ENCODE data around the gene CCNDBP1. TPM values are rescaled to one million over a fixed set of nuclear protein-coding genes. Genes with fewer than 3 reads are reported as not detected.
A peak's percentile ranks its signal among the peaks of the same experiment; 100 is the strongest.
"Not testable (repeated sequence)": the region's sequence is repeated elsewhere in the genome, so short reads cannot be mapped to it uniquely, and the experiment has no call there.

The CCNDBP1 gene
- total RNA-seq, 1 donor from 2014 or later = 67.2 TPM

GRCh38 chr15:43168192-43169107 is 16.8 kb upstream of the CCNDBP1 start:
- DNase-seq = no peak
- CTCF ChIA-PET = no interaction called here
- POLR2A ChIA-PET = no interaction called here
- ATAC-seq (ENCODE audit: low read depth) = no peak
- Mint-ChIP-seq H3K9me3 (no peaks in the 10 kb centered on the region), H3K4me1 (no peaks in the 10 kb centered on the region), H3K36me3 (ENCODE audit: low read depth) (peaks cover 69% of the 10 kb centered on the region), H3K4me3 (no peak overlapping the region), H3K27me3 (no peaks in the 10 kb centered on the region), H3K27ac (no peak overlapping the region)
- intact Hi-C loops (cut with micrococcal nuclease) = no loop called here
- TF ChIP-seq CTCF (IDR thresholded peaks at IDR 0.05) = no peak

GRCh38 chr15:43169888-43170287 is 15.3 kb upstream of the CCNDBP1 start:
- Mint-ChIP-seq H3K36me3 (ENCODE audit: low read depth) (peaks cover 67% of the 10 kb centered on the region), H3K27me3 (no peaks in the 10 kb centered on the region), H3K4me1 (no peaks in the 10 kb centered on the region), H3K9me3 (no peaks in the 10 kb centered on the region), H3K4me3 (no peak overlapping the region), H3K27ac (no peak overlapping the region)
- TF ChIP-seq CTCF (IDR thresholded peaks at IDR 0.05) = no peak
- DNase-seq (no peak), ATAC-seq (ENCODE audit: low read depth) (no peak)
- CTCF ChIA-PET = no interaction called here
- intact Hi-C loops (cut with micrococcal nuclease) = no loop called here
- POLR2A ChIA-PET = no interaction called here

DNA sequence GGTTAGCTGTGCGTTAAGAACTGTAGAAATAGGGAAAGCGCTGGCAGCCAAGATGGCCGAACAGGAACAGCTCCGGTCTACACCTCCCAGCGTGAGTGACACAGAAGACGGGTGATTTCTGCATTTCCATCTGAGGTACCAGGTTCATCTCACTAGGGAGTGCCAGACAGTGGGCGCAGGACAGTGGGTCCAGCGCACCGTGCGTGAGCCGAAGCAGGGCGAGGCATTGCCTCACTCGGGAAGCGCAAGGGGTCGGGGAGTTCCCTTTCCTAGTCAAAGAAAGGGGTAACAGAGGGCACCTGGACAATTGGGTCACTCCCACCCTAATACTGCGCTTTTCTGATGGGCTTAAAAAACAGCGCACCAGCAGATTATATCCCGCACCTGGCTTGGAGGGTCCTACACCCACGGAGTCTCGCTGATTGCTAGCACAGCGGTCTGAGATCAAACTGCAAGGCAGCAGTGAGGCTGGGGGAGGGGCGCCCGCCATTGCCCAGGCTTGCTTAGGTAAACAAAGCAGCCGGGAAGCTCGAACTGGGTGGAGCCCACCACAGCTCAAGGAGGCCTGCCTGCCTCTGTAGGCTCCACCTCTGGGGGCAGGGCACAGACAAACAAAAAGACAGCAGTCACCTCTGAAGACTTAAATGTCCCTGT is 9.4 kb upstream of the CCNDBP1 start:
- H3K9me3 Mint-ChIP-seq; H3K27me3 Mint-ChIP-seq; intact Hi-C loops (cut with micrococcal nuclease); DNase-seq; H3K4me3 Mint-ChIP-seq; H3K4me1 Mint-ChIP-seq; H3K27ac Mint-ChIP-seq; ATAC-seq (ENCODE audit: low read depth); CTCF ChIA-PET: not testable (repeated sequence)
- POLR2A ChIA-PET = interaction anchor here (0.5 kb wide), 1 partner anchor 20 kb away, joined by 3 read pairs; no protein-coding TSS in a partner anchor
- peaks cover 59% of the 10 kb centered on the region for H3K36me3 Mint-ChIP-seq (ENCODE audit: low read depth)

DNA sequence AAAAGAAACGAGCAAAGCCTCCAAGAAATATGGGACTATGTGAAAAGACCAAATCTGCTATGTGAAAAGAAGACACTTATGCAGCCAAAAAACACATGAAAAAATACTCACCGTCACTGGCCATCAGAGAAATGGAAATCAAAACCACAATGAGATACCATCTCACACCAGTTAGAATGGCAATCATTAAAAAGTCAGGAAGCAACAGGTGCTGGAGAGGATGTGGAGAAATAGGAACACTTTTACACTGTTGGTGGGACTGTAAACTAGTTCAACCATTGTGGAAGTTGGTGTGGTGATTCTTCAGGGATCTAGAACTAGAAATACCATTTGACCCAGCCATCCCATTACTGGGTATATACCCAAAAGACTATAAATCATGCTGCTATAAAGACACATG is 8.1 kb upstream of the CCNDBP1 start:
- peaks cover 63% of the 10 kb centered on the region for H3K36me3 Mint-ChIP-seq (ENCODE audit: low read depth)
- H3K27ac Mint-ChIP-seq; ATAC-seq (ENCODE audit: low read depth); H3K4me1 Mint-ChIP-seq; DNase-seq; CTCF ChIA-PET; H3K4me3 Mint-ChIP-seq; POLR2A ChIA-PET; H3K9me3 Mint-ChIP-seq; H3K27me3 Mint-ChIP-seq; intact Hi-C loops (cut with micrococcal nuclease): not testable (repeated sequence)

DNA sequence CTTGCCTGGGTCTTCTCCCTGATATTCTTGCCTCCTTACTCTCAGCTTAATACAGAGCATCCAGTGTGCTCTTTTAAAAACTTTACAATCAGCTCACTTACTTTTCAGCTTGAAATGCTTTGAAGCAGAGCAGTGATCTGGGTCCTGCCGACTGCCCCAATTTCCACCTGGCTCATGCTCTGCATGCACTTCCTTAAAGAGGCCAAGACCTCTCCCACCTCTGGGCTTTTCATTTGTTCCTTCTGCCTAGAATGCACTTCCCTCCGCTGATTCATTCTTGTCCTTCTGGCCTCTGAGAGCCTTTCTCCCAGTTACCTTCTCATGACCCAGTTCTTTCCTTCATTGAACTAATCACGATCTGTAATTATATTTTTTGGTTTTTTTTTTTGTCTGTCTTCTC is 1.9 kb upstream of the CCNDBP1 start:
- Mint-ChIP-seq H3K9me3 (no peaks in the 10 kb centered on the region), H3K27me3 (no peaks in the 10 kb centered on the region), H3K36me3 (ENCODE audit: low read depth) (peaks cover 61% of the 10 kb centered on the region), H3K4me3 (no peak overlapping the region), H3K4me1 (peaks cover 27% of the 10 kb centered on the region), H3K27ac (peak overlapping the region; percentile 8)
- ATAC-seq (ENCODE audit: low read depth) (no peak), DNase-seq (no peak)
- ChIA-PET CTCF (no interaction called here), POLR2A (interaction anchor here (0.6 kb wide), 1 partner anchor 33 kb away, joined by 5 read pairs; no protein-coding TSS in a partner anchor)
- TF ChIP-seq CTCF (IDR thresholded peaks at IDR 0.05) = no peak
- intact Hi-C loops (cut with micrococcal nuclease) = loop anchor here (10.0 kb wide), 1 partner anchor 908 kb away; the partner anchor contains the start of genes GANC and TMEM87A
